ENCODE results near the gene EGFL7.

DNA sequence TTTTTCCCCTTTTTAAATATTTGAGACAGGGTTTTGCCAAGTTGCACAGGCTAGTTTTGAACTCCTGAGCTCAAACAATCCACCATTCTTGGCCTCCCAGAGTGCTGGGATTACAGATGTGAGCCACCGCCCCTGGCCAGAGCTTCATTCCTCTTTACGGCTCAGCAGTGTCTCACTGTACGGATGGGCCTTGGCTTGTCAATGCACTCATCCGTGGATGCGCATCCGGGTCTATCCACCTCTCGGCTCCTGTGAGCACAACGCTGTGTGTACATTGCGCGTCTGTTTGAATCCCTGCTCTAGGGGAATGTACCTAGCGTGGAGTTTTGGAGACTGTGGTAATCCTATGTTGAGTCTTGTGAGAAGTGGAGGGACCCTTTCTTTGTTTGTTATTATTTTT is 10.9 kb upstream of the EGFL7 start:
- TF ChIP-seq, protein P1, sequence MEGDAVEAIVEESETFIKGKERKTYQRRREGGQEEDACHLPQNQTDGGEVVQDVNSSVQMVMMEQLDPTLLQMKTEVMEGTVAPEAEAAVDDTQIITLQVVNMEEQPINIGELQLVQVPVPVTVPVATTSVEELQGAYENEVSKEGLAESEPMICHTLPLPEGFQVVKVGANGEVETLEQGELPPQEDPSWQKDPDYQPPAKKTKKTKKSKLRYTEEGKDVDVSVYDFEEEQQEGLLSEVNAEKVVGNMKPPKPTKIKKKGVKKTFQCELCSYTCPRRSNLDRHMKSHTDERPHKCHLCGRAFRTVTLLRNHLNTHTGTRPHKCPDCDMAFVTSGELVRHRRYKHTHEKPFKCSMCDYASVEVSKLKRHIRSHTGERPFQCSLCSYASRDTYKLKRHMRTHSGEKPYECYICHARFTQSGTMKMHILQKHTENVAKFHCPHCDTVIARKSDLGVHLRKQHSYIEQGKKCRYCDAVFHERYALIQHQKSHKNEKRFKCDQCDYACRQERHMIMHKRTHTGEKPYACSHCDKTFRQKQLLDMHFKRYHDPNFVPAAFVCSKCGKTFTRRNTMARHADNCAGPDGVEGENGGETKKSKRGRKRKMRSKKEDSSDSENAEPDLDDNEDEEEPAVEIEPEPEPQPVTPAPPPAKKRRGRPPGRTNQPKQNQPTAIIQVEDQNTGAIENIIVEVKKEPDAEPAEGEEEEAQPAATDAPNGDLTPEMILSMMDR (conservative IDR thresholded peaks at IDR 0.05): no peak
- no peak for TF ChIP-seq ZFX (IDR thresholded peaks at IDR 0.05)
